ENCODE measurements around the gene ABCC8.
"Not testable (repeated sequence)": the region's sequence is repeated elsewhere in the genome, so short reads cannot be mapped to it uniquely, and the experiment has no call there.

Gene ABCC8

GRCh38 chr11:17443926-17444690 is 32.5 kb downstream of the ABCC8 start:
- FAIRE-seq (no peak), DNase-seq (ENCODE audit: insufficient read length) (no peak)
- TF ChIP-seq TAF1 (IDR thresholded peaks at IDR 0.05; ENCODE audit: borderline replicate concordance, low read depth, low read length) (no peak), POLR2A (IDR thresholded peaks at IDR 0.05; ENCODE audit: low read depth, low read length) (no peak), POLR2AphosphoS5 (IDR thresholded peaks at IDR 0.05; ENCODE audit: low read depth, low read length) (no peak)

GRCh38 chr11:17443423-17443822 is 33.2 kb downstream of the ABCC8 start:
- no peak for FAIRE-seq
- no peak for DNase-seq (ENCODE audit: insufficient read length)
- TF ChIP-seq TAF1 (IDR thresholded peaks at IDR 0.05; ENCODE audit: borderline replicate concordance, low read depth, low read length) (no peak), POLR2AphosphoS5 (IDR thresholded peaks at IDR 0.05; ENCODE audit: low read depth, low read length) (no peak)

GRCh38 chr11:17443000-17443399 is 33.6 kb downstream of the ABCC8 start:
- DNase-seq (ENCODE audit: insufficient read length) (no peak), FAIRE-seq (no peak)
- TF ChIP-seq POLR2AphosphoS5 (IDR thresholded peaks at IDR 0.05; ENCODE audit: low read depth, low read length): no peak
- TF ChIP-seq TAF1 (IDR thresholded peaks at IDR 0.05; ENCODE audit: borderline replicate concordance, low read depth, low read length): no peak
- no peak for TF ChIP-seq POLR2A (IDR thresholded peaks at IDR 0.05; ENCODE audit: low read depth, low read length)

- no peak for DNase-seq (ENCODE audit: insufficient read length)
- TF ChIP-seq POLR2A (IDR thresholded peaks at IDR 0.05; ENCODE audit: low read depth, low read length) (no peak), POLR2AphosphoS5 (IDR thresholded peaks at IDR 0.05; ENCODE audit: low read depth, low read length) (no peak), TAF1 (IDR thresholded peaks at IDR 0.05; ENCODE audit: borderline replicate concordance, low read depth, low read length) (no peak)
- FAIRE-seq: no peak
These were observed 37.3 kb downstream of the ABCC8 start for GRCh38 chr11:17439316-17439782.

- no peak for FAIRE-seq
- no peak for TF ChIP-seq POLR2A (IDR thresholded peaks at IDR 0.05; ENCODE audit: low read depth, low read length)
- TF ChIP-seq POLR2AphosphoS5 (IDR thresholded peaks at IDR 0.05; ENCODE audit: low read depth, low read length): no peak
- TF ChIP-seq TAF1 (IDR thresholded peaks at IDR 0.05; ENCODE audit: borderline replicate concordance, low read depth, low read length): no peak
- no peak for DNase-seq (ENCODE audit: insufficient read length)
These were observed 39.3 kb downstream of the ABCC8 start for GRCh38 chr11:17437366-17437765.

- DNase-seq (ENCODE audit: insufficient read length) (no peak), FAIRE-seq (no peak)
- TF ChIP-seq TAF1 (IDR thresholded peaks at IDR 0.05; ENCODE audit: borderline replicate concordance, low read depth, low read length): no peak
- no peak for TF ChIP-seq POLR2AphosphoS5 (IDR thresholded peaks at IDR 0.05; ENCODE audit: low read depth, low read length)
- no peak for TF ChIP-seq POLR2A (IDR thresholded peaks at IDR 0.05; ENCODE audit: low read depth, low read length)
These were observed 42.5 kb downstream of the ABCC8 start for GRCh38 chr11:17434108-17434507.

GRCh38 chr11:17432002-17432401 is 44.6 kb downstream of the ABCC8 start:
- TF ChIP-seq POLR2AphosphoS5 (IDR thresholded peaks at IDR 0.05; ENCODE audit: low read depth, low read length) (no peak), POLR2A (IDR thresholded peaks at IDR 0.05; ENCODE audit: low read depth, low read length) (no peak), TAF1 (IDR thresholded peaks at IDR 0.05; ENCODE audit: borderline replicate concordance, low read depth, low read length) (no peak)
- FAIRE-seq (no peak), DNase-seq (ENCODE audit: insufficient read length) (no peak)

GRCh38 chr11:17431139-17431538 is 45.5 kb downstream of the ABCC8 start:
- FAIRE-seq (no peak), DNase-seq (ENCODE audit: insufficient read length) (no peak)
- TF ChIP-seq POLR2AphosphoS5 (IDR thresholded peaks at IDR 0.05; ENCODE audit: low read depth, low read length) (no peak), TAF1 (IDR thresholded peaks at IDR 0.05; ENCODE audit: borderline replicate concordance, low read depth, low read length) (no peak), POLR2A (IDR thresholded peaks at IDR 0.05; ENCODE audit: low read depth, low read length) (no peak)

GRCh38 chr11:17430616-17431015 is 46.0 kb downstream of the ABCC8 start:
- no peak for DNase-seq (ENCODE audit: insufficient read length)
- FAIRE-seq: no peak
- no peak for TF ChIP-seq TAF1 (IDR thresholded peaks at IDR 0.05; ENCODE audit: borderline replicate concordance, low read depth, low read length)
- TF ChIP-seq POLR2A (IDR thresholded peaks at IDR 0.05; ENCODE audit: low read depth, low read length): no peak
- no peak for TF ChIP-seq POLR2AphosphoS5 (IDR thresholded peaks at IDR 0.05; ENCODE audit: low read depth, low read length)

GRCh38 chr11:17428925-17429324 is 47.7 kb downstream of the ABCC8 start:
- TF ChIP-seq POLR2A (IDR thresholded peaks at IDR 0.05; ENCODE audit: low read depth, low read length) (no peak), POLR2AphosphoS5 (IDR thresholded peaks at IDR 0.05; ENCODE audit: low read depth, low read length) (no peak), TAF1 (IDR thresholded peaks at IDR 0.05; ENCODE audit: borderline replicate concordance, low read depth, low read length) (no peak)
- no peak for FAIRE-seq

GRCh38 chr11:17428261-17428660 is 48.4 kb downstream of the ABCC8 start:
- TF ChIP-seq TAF1 (IDR thresholded peaks at IDR 0.05; ENCODE audit: borderline replicate concordance, low read depth, low read length) (no peak), POLR2A (IDR thresholded peaks at IDR 0.05; ENCODE audit: low read depth, low read length) (no peak), POLR2AphosphoS5 (IDR thresholded peaks at IDR 0.05; ENCODE audit: low read depth, low read length) (no peak)
- no peak for FAIRE-seq
- no peak for DNase-seq (ENCODE audit: insufficient read length)

More at GRCh38 chr11:17428925-17429324, 47.7 kb downstream of the ABCC8 start:
- DNase-seq (ENCODE audit: insufficient read length): no peak

GRCh38 chr11:17426233-17426632 is 50.4 kb downstream of the ABCC8 start:
- FAIRE-seq; DNase-seq (ENCODE audit: insufficient read length): not testable (repeated sequence)

All from GM12892 (cell line).